Stimulated activated CD8-positive, alpha-beta memory T cell treated with anti-CD3 and anti-CD28 coated beads, Interleukin-15, amount 100 ng/mL, for 48 hours (primary cell): Measurements from ENCODE around the gene NF2.

Experiments used
- DNase-seq, 2 donors: peaks; one replicate each; pipeline ENCODE4 v3.0.0-alpha.2; 2020; ENCODE audit warnings: low read depth in 2 of 2

NF2 gene

GRCh38 chr22:29744902-29745301 lies 141.5 kb downstream of the NF2 start:
- no peak for DNase-seq

- no peak for DNase-seq
Measured at GRCh38 chr22:29747832-29748231, 144.4 kb downstream of the NF2 start.
